HG03135 (cell line): Measurements from ENCODE around the gene HDAC4.

ENCODE experiments used
- ATAC-seq: cut with Tn5 transposase; IDR thresholded peaks from one replicate; pipeline ENCODE4 v1.9.1; 2021; ENCODE audit warnings: mild to moderate bottlenecking, moderate library complexity; ENCODE audit not compliant: unreplicated experiment

The HDAC4 gene

DNA sequence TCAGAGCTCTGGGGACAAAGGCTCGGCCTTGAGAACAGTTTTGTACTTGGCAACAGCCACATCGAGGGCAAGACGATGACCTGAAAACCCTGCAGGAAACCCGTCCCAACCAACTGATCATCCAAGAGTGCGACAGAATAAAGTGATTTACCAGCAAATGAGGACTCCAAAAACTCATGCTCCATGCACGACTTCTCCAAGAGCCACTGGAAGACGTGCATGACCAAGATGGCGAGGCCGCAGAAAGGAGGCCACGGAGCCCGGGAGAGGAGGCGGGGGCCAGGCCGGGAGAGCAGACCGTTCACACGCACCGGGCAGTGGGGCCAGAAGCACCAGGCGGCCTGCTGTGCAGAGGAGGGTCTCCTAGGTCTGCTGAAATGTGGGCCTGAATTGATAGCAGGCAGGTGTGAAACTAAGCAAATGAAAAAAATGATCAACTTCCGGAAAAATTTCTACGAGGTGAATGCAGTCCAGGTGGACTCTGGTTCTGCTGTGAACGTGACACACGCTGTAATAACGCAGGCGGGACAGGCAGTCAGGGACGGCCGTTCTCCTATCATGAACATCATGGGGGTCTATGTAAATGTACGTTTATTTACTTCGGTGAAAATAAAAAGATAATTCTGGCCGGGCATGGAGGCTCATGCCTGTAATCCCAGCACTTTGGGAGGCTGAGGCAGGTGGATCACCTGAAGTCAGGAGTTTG lies 252.2 kb downstream of the HDAC4 start:
- ATAC-seq = no peak

DNA sequence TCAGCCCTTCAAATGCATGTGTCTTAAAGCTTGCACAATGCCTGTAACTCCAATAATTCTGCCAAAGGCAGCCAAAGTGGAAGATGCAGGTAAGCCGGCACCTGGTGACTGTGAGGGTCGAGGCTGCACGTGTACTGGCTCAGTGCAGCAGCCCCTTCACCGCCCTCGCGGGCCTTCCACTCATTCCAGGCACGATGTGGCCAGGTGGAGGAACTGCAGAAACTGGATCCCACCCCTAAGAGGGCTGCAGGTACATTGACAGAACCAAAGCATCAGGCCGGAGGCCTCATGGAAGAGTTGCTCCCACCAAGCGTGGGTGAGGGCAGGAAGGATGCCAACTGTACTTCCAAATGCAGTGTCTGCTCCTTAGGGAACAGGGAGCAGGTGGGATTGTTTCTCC lies 253.4 kb downstream of the HDAC4 start:
- no peak for ATAC-seq

DNA sequence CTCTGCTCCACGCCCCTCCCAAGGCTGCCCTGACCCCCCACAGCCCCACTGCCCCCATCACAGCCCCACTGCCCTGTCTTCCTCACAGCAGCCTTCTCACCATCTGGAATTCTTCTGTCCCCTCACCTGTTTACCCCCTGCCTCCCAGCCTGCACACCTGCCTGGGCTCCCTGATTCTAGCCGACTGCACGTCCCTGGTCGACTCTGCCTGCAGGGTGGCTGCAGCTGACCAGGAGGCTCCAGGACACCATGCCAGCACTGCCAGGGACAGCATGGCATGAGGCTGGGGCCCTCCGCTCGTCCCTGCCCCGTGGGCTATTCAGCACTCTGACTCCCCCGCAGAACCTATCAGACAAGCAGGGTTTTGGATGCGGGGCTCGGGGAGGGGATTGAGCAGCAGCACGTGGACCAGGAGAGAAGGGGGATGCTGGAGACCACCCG lies 254.1 kb downstream of the HDAC4 start:
- ATAC-seq = no peak

DNA sequence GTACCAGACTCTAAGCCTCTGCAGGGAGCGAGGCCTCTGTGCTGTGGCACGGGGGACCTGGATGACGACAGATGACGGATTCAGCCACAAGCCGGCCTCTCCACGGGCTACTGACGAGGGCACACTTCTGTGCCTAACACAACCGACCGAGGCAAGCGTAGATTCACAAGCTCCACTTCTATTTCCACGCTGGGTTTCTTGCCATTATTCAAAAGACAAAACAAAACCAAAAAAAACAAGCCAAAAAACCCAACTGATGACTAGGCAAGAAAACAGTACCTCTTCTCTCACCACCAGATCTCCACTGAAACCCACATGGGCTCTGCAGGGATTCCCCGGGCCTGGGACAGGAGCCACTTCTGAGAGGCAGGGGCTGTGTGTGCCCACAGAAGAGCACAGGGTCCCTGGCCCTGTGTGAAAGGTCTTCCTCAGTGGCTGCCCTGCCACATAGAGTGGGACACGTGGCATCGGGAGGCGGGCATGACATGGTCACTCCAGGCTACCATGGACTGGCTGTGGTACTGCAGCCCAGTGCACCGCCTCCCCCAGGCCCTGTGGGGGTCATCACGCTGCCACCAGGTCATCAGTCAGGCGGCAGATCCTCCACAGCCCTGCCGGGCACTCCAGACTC lies 254.7 kb downstream of the HDAC4 start:
- no peak for ATAC-seq

DNA sequence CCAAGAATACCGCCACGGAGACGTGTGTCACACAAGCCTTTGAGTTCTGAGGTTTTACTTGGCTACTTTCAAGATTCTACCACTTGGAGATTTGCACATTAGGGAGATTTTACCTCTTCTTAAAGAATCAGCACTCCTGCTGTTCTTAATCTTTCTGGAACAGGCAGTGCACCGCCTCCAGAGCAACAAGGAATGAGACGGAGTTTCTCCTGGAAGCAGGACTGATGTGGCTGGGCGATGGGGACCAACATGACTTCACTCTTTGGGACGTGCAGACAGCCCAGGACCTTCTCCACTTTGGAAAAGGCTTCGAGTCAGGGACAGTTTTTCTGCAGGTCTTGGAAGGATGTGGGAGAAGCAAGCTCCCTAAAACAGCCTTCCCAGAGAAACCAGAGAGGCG lies 255.2 kb downstream of the HDAC4 start:
- ATAC-seq = no peak

DNA sequence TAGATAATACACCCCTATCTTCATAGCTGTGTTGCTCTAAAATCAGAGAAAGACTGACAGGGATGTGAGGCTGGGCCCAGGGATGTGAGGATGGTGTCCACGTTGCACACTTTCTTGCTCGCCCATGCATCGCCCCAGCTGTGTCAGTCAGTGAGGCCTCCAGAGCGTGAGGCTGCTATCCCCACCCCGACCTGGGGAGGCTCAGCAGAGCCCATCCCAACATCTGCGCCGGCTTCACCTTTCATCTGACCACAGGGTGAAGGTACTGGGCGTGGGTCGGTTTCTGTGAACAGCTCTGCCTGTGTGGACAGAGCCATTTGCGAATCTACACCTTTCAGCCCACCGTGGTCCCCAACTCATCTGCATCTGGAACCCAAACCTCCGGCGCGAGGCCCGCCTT lies 255.7 kb downstream of the HDAC4 start:
- no peak for ATAC-seq

DNA sequence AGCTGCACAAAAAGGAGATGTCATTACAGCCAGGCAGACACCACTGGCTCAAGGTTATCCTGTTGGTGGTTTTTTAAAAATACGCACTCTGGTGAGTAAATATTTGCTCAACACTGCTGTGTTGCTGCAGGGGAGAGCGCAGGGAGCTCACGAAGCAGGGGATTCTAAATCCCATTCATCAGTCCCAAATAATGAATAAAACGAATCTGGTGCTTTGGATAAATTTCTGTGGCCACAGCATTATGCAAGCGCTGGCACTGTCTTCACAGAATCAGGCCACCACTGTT lies 256.2 kb downstream of the HDAC4 start:
- no peak for ATAC-seq

DNA sequence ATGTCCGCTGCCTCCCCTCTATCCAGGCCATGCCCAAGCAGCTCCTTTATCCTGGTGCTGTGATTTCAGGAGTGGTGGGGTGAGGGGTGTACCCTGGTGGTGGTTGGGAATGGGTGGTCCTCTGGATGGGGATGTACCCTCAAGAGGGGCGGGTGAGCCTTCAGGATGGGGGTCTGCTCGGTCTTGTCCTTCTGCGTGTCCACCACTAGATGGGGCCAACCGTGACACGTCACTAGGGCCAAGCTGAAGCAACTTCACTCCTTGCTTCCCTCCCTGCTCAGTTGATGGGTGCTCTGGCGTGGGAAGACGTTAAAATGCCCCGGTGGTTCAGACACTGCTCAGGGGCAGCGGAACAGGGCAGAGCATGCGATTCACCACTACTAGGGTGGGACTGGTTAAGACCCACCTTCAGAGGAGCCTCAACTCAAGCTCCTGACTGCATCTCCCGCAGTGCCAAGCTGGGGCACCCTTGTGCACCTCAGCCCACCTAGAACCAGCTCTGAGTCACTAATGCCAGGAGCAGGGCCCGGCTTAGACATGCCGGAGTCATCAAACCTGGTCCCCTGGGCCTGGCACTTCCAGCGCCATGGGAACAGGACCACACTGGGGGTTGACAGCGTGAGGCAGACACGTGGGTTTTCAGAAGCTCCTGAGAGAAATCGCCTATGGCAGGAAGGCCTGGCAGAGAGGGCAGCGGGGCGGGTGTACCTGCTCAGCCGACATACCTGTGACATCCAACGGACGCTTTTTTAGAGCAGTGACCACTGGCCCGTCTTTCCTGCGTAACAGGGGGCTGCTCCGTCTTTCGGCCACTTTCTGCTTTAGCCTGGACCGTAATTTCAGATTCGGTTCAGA lies 256.7 kb downstream of the HDAC4 start:
- ATAC-seq = no peak

DNA sequence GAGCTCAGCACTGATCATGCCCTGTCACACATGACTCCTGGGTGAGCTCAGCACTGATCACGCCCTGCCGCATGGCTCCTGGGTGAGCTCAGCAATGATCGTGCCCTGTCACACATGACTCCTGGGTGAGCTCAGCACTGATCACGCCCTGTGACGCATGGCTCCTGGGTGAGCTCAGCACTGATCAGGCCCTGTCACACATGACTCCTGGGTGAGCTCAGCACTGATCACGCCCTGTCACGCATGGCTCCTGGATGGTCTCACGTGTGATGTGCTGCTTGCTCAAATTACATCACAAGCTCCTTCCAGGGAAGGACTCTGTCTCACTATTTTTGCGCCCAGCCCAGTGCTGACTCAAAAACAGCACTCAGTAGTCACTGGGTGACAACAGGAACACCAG lies 258.0 kb downstream of the HDAC4 start:
- no peak for ATAC-seq

DNA sequence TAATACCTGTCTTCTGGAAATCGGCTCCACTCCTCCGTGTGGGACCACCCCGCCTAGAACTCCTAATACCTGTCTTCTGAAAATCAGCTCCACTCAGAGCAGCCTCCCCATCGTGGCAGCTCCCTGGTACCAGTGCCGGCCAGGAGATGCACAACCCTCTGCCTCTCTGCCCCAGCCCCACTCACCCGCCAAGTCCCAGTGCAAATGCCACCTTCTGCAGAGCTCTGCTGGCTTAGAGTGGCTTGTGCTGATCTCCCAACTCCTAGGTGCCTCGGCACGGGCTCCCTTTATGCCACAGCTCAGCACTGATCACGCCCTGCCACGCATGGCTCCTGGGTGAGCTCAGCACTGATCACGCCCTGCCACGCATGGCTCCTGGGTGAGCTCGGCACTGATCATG lies 258.5 kb downstream of the HDAC4 start:
- no peak for ATAC-seq

DNA sequence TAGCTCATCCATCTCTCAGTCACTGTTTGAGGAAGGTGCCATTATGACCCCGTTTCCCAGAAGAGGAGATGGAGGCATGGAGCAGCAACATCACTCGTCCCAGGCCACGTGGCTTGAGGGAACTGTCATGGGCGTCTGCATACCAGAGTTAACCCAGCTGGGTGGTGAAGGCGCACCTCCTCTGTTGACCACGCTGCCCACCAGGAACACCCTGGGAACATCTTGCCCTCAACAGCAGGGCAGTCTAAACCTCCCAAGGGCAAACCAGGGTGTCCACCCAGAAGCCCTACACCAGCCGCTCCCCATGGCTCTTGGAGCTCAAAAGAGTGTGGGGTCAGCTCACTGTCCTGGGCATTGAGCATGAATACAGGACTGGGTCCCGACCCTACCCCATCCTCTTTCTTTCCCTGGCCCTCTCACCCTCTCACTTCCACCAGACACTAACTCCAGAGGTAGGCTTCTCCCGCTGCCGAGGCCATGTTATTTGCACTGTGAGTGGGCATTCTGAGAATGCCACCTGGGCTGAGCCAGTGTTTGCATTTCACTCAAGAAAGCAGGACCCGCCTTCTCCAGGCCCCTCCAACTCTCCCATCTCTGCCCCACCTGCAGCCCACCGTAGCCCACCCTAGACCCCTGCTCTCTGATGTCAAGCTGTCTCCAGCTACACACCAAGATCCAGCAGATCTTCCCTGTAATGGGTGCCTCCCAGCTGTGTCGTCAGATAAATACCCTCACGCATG lies 259.6 kb downstream of the HDAC4 start:
- no peak for ATAC-seq

DNA sequence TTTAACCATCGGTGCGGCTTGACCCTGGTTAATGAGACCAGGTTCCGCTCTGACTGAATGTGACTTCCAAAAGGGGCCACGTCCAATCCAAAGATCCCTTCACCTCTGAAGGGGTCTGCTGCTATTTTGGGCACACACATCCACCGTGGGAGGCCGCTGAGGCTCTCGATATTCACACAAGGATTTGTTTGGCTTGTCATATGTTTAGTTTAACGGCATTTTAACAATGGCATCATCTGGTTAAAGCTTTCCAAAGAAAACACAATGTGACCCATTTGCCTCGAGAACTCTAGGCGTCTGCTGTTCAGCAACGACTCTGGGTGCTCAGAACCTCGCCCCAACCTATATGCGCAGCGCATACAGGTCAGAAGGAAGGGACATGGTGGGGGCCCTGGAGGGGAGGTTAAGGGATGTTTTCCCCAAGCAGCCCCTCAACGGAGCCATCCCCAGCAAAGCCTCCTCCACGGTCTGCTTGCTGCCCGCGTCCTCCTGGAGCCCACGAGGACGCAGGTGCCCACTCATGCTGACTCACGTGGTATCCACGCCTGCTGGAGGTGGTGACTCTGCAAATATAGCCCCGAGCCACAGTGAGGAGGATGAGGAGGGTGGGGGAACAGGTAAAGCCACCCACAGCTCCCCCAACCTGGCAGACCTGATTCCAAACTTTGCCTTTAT lies 260.3 kb downstream of the HDAC4 start:
- no peak for ATAC-seq

DNA sequence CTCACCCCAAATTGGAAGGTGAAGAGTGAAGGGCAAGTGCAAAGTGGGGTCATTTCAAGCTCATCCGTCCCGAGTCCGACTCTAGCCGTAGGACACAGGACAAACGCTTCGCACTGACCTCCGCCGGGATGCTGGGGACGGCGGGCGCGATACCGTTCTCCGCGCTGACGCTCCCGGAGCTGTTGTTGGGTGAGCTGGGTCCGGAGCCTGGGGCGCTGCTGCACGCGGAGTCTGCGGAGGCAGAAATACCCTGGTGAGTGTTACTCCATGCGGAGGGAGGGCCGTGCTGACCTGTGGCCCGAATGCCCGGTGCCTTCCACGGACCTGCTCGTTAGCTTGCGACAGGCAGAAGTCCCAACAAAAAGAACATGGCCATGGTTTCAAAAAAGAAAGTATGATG lies 261.3 kb downstream of the HDAC4 start:
- no peak for ATAC-seq

DNA sequence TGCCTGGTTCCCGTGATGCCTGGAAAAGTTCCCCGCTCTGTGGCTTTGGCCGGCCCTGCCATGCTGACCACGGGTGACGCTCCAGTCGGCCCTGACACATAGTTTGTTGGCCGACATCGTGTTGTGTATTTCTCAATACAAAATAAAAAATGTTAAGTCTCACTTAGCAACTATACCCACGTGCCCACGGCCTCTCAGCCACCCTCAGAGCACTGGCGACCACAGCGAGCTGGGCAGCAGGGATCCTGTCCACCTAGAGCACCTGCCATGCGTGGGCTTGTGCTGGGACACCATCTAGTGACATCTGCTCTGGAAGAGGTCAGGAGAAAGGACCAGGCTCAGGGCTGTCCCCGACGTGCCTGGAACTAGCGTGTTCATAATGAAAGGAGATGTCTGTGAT lies 261.7 kb downstream of the HDAC4 start:
- no peak for ATAC-seq

DNA sequence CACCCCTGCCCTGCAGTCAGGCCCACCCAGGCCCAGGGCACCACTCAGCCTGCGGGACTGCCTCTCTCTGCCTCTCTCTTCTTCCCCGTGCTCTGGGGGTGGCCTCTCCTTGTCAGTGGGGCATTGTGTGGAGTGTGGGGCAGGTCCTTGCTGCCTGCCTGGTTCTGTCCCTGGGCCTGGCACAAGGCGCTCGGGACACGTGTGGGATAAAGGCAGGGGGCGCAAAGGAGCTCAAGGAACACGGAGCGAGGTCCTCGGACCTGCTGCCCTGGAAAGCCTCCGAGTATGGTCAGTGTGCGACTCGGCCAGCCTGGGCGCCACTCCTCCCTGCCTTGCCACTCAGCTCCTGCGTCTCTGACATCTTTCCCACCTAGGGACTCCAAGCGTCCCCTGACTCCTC lies 262.2 kb downstream of the HDAC4 start:
- ATAC-seq = no peak

DNA sequence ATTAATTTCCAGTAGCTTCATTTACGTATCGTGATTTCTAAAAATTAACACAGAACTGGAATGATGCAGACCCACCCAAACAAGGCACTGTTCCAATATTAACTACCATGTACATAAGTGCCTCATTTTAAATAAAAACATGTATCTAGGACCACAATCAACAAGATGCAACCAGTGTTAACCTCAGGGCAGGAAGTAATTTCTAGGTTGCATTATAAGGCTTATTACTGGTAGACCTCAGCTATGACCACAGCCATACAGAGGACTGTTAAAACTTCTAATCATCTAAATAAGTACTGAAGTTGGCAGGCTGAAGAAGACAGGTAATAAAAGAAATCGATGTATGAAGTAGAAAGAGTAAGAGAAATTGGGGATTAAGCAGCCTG lies 262.9 kb downstream of the HDAC4 start:
- ATAC-seq = no peak

DNA sequence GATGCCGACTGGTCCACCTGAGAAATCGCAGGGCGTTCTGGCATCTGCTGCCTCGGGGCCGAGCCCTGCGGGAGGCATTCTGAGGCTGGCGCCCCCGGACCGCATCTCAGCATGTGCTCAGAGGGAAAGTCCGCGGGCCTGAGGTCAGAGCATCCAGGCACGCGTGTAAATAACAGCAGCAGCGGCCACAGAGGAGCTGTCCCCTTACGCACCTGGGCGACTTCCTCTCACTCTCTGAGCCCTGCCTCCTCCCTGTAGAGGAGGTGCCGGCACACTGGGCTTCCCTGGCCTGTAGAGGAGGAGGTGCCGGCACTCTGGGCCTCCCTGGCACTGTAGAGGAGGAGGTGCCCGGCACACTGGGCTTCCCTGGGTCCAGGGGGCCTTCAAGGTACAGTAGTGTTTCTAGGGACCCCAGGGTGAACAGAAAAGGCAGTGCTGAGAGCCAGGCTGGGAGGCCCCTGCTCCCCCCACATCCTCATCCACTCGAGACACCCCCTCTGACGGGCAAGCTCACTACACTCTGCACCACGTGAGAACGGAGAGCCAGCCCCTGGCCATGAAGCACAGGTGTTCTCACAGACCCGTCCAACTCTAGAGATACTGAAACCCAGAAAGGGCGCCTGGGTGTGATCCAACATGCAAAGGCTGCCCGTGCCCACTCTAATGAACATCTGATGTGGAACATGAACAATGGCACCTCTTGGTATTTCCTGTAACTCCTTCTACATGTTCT lies 263.5 kb downstream of the HDAC4 start:
- no peak for ATAC-seq

DNA sequence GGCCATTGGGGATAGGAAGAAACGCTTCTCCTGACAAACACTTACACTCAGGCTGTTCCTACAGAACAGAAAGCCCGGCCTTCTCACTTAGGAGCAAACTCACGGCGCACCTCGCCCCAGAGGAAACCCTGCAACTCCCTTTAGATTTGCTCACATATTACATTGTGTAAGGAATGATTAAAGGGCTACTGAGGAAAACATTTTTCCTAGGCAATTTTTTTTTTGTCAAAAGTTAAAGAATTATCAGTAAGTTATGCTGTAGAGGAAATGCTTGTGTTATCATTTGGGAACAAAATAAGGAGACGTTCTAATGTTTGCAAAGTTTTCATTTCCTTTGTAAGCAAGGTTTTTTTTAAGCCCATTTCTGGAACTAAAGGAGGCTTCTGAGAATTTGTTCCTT lies 264.1 kb downstream of the HDAC4 start:
- no peak for ATAC-seq

DNA sequence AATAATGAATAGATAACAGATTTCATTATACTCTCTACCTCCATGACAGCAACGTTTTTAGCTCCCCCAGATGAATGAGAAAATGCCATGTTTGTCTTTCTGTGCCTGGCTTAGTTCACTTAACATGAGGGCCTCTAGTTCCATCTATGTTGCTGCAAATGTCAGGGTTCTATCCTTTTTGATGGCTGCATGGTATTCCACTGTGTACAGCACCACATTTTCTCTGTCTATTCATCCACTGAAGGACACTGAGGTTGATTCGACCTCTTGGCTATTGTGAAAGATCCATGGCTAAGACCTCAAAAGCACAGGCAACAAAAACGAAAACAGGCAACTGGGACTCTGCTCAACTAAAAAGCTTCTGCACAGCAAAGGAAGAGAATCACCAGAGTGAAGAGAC lies 264.6 kb downstream of the HDAC4 start:
- ATAC-seq = no peak

DNA sequence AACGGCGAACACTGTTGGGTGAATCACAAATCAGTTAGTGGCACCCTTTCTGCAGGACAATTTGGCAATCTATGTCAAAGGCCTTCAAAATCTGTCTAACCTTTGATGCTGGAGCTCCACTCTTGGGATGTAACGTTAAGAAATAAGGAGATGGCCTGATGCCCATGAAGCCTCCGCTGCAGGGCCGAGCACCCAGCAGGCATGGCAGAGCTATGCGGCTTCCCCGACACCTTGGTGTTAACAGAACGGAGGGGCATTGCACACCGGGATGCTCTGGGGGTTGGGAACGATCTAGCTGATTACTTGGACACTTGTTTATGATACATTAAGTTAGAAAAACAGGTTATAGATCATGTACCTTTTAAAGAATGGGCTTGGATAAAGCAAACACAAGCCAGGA lies 265.3 kb downstream of the HDAC4 start:
- no peak for ATAC-seq
